GM19452 (cell line): ENCODE results near the gene STK32A.
"Not testable (repeated sequence)": the region's sequence is repeated elsewhere in the genome, so short reads cannot be mapped to it uniquely, and the experiment has no call there.

ENCODE experiments used
- ATAC-seq: cut with Tn5 transposase; IDR thresholded peaks from one replicate; pipeline ENCODE4 v1.9.1; 2021; ENCODE audit not compliant: unreplicated experiment

Gene STK32A

GRCh38 chr5:147341345-147341744, 106.5 kb downstream of the STK32A start:
- no peak for ATAC-seq

GRCh38 chr5:147344861-147345260, 110.0 kb downstream of the STK32A start:
- ATAC-seq, result no peak

GRCh38 chr5:147346006-147346561, 111.3 kb downstream of the STK32A start:
- no peak for ATAC-seq

GRCh38 chr5:147348046-147348445, 113.2 kb downstream of the STK32A start:
- ATAC-seq, result no peak

GRCh38 chr5:147348451-147348850, 113.6 kb downstream of the STK32A start:
- ATAC-seq, result no peak

- ATAC-seq, result no peak
Observed at GRCh38 chr5:147349241-147349640, 114.4 kb downstream of the STK32A start.

GRCh38 chr5:147359101-147359500, 124.3 kb downstream of the STK32A start:
- ATAC-seq, result no peak

- no peak for ATAC-seq
Observed at GRCh38 chr5:147359581-147359980, 124.8 kb downstream of the STK32A start.

GRCh38 chr5:147360816-147361215, 126.0 kb downstream of the STK32A start:
- no peak for ATAC-seq

GRCh38 chr5:147361441-147362175, 126.8 kb downstream of the STK32A start:
- ATAC-seq, result no peak

- not testable (repeated sequence) for ATAC-seq
Observed at GRCh38 chr5:147367381-147367780, 132.6 kb downstream of the STK32A start.

- no peak for ATAC-seq
Observed at GRCh38 chr5:147369742-147370374, 135.0 kb downstream of the STK32A start.

GRCh38 chr5:147371290-147371689, 136.5 kb downstream of the STK32A start:
- no peak for ATAC-seq

GRCh38 chr5:147372191-147372590, 137.4 kb downstream of the STK32A start:
- ATAC-seq, result no peak

- ATAC-seq, result no peak
Observed at GRCh38 chr5:147373328-147373727, 138.5 kb downstream of the STK32A start.

GRCh38 chr5:147375151-147375550, 140.3 kb downstream of the STK32A start:
- ATAC-seq, result no peak

- ATAC-seq, result no peak
Observed at GRCh38 chr5:147377682-147378081, 142.9 kb downstream of the STK32A start.

- no peak for ATAC-seq
Observed at GRCh38 chr5:147381555-147381954, 146.7 kb downstream of the STK32A start.

- no peak for ATAC-seq
Observed at GRCh38 chr5:147382776-147383175, 147.9 kb downstream of the STK32A start.

- ATAC-seq, result no peak
Observed at GRCh38 chr5:147384346-147385193, 149.7 kb downstream of the STK32A start.

- ATAC-seq, result no peak
Observed at GRCh38 chr5:147387109-147387508, 152.3 kb downstream of the STK32A start.
